Vagina (tissue), 2 donors: ENCODE measurements around the gene TRMT44.

Experiments used
- CTCF ChIP-seq, 3 experiments: fragments of 450-650 bp in 2 of 3; fragments of 200-600 bp in 1 of 3; sonication (generic) in 1 of 3; IDR thresholded peaks; one replicate each; pipeline ENCODE4 v1.5.1; 2017 to 2019; ENCODE audit warnings: antibody characterized with exemption in 3 of 3, mild to moderate bottlenecking in 2 of 3, moderate library complexity in 2 of 3
- POLR2A ChIP-seq, 2 donors: fragments of 450-650 bp; IDR thresholded peaks; one replicate each; pipeline ENCODE4 v1.6.1; 2017; ENCODE audit warnings: antibody characterized with exemption in 2 of 2, mild to moderate bottlenecking in 2 of 2, moderate library complexity in 2 of 2

GRCh38 chr4:8494983-8495548, 54.5 kb downstream of the TRMT44 start:
- TF ChIP-seq CTCF (IDR thresholded peaks at IDR 0.05), result no peak
- no peak for TF ChIP-seq POLR2A (IDR thresholded peaks at IDR 0.05)
